Naive thymus-derived CD4-positive, alpha-beta T cell (primary cell): ENCODE data around the gene EDA. TPM values are rescaled to one million over a fixed set of nuclear protein-coding genes. Genes with fewer than 3 reads are reported as not detected.

Source experiments
- ATAC-seq: fragments of 150-1000 bp; cut with Tn5 transposase; 2 replicates; pipeline ENCODE4 v1.10.0; 2021; ENCODE audit warnings: mild to moderate bottlenecking, moderate library complexity
- CTCF ChIA-PET: fragments of 350-600 bp; sonication (Branson Sonifier 250); formaldehyde crosslinking; loops from one replicate; lab custom pipeline; 2021; ENCODE audit warnings: antibody characterized with exemption; lab: Charles Lee
- POLR2A ChIA-PET: fragments of 350-600 bp; sonication (Branson Sonifier 250); formaldehyde crosslinking; loops from one replicate; lab custom pipeline; 2021; ENCODE audit warnings: antibody characterized with exemption, inconsistent platforms; lab: Charles Lee
- DNase-seq, 9 donors: peaks; one replicate each; pipeline versions ENCODE4 v3.0.0 to v3.0.0-alpha.2; 2020 to 2022; ENCODE audit warnings: mixed read lengths in 1 of 9
- H3K27ac ChIP-seq: one replicate; pipeline ENCODE4 v1.7.0; 2013; ENCODE audit warnings: mild to moderate bottlenecking, low read depth, low read length, moderate library complexity
- H3K27me3 ChIP-seq, 2 donors: one replicate each; pipeline ENCODE4 v1.7.0; 2013; ENCODE audit warnings: low read length in 2 of 2, mild to moderate bottlenecking in 2 of 2, moderate library complexity in 2 of 2; ENCODE audit not compliant: control insufficient read depth in 2 of 2, insufficient read depth in 2 of 2
- H3K36me3 ChIP-seq, 3 experiments: 1 replicate in 2 of 3; 2 replicates in 1 of 3; pipeline ENCODE4 v1.7.0; 2013; ENCODE audit warnings: low read length in 3 of 3, mild to moderate bottlenecking in 3 of 3, moderate library complexity in 1 of 3; ENCODE audit not compliant: insufficient read depth in 3 of 3, control insufficient read depth in 2 of 3
- H3K4me1 ChIP-seq, 2 donors: one replicate each; pipeline ENCODE4 v1.7.0; 2013; ENCODE audit warnings: low read length in 2 of 2, mild to moderate bottlenecking in 2 of 2, moderate library complexity in 1 of 2; ENCODE audit not compliant: control insufficient read depth in 2 of 2, insufficient read depth in 2 of 2
- H3K4me3 ChIP-seq: 2 replicates; pipeline ENCODE4 v1.7.0; 2013; ENCODE audit warnings: mild to moderate bottlenecking, low read length
- H3K9me3 ChIP-seq, 3 experiments: 1 replicate in 2 of 3; 2 replicates in 1 of 3; pipeline ENCODE4 v1.7.0; 2013; ENCODE audit warnings: low read length in 3 of 3; ENCODE audit not compliant: control insufficient read depth in 2 of 3
- H3K27ac Mint-ChIP-seq, 9 donors: one replicate each; pipeline ENCODE4 v1.8.0; 2020 to 2022; ENCODE audit warnings: mixed read lengths in 9 of 9, mild to moderate bottlenecking in 8 of 9, moderate library complexity in 5 of 9, inconsistent platforms in 2 of 9
- H3K27me3 Mint-ChIP-seq, 5 donors: one replicate each; pipeline ENCODE4 v1.8.0; 2021 to 2022; ENCODE audit warnings: mixed read lengths in 5 of 5, mild to moderate bottlenecking in 1 of 5
- H3K36me3 Mint-ChIP-seq, 5 donors: one replicate each; pipeline ENCODE4 v1.8.0; 2020 to 2022; ENCODE audit warnings: mixed read lengths in 5 of 5, mild to moderate bottlenecking in 3 of 5, inconsistent platforms in 1 of 5
- H3K4me1 Mint-ChIP-seq, 7 donors: one replicate each; pipeline ENCODE4 v1.8.0; 2020 to 2022; ENCODE audit warnings: mixed read lengths in 7 of 7, mild to moderate bottlenecking in 3 of 7, inconsistent platforms in 1 of 7
- H3K4me3 Mint-ChIP-seq, 10 donors: one replicate each; pipeline ENCODE4 v1.8.0; 2020 to 2022; ENCODE audit warnings: mild to moderate bottlenecking in 10 of 10, mixed read lengths in 10 of 10, moderate library complexity in 6 of 10, inconsistent platforms in 2 of 10
- H3K9me3 Mint-ChIP-seq, 11 donors: one replicate each; pipeline ENCODE4 v1.8.0; 2020 to 2022; ENCODE audit warnings: mixed read lengths in 11 of 11, mild to moderate bottlenecking in 4 of 11, inconsistent platforms in 1 of 11, moderate library complexity in 1 of 11
- intact Hi-C, 2 donors: fragments of 100-400 bp; cut with micrococcal nuclease; formaldehyde crosslinking; loops; one replicate each; pipeline ENCODE4 v1.15.1; 2023
- polyA plus RNA-seq, 2 donors: library from polyadenylated mRNA; unstranded; fragments of 300-500 nt; fragmentation: Illumina TruSeq; gene quantifications; one replicate each; pipeline ENCODE4 v1.2.3, GENCODE V29; 2021
- total RNA-seq, 6 experiments: library from RNA in 5 of 6; stranded (reverse) in 5 of 6; gene quantifications; 1 replicate in 5 of 6; 2 replicates in 1 of 6; pipeline ENCODE4 v1.2.3 and lab custom pipeline; 2021 to 2026

EDA gene
- total and polyA plus RNA-seq, 7 experiments from 2014 or later: 1.1 to 14.3 (median 2.7) TPM

DNA sequence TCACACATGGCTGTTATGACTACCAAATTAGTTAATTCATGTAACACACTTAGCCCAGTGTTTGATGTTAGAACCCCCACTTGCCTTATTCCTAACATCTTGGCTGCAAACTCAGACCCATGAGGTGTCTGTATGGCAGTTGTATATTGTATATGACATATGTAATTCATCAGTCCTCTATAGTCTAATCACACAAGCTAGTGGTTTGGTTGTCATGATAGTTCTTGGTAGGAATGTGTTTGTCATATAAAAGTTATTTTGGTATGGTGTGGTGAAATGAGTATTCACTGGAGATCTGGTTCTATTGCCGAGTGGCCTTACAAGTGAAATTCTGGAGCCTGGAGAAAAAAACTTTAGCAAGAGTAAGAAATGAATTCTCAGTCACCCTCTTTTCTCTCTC is 284.6 kb downstream of the EDA start:
- Mint-ChIP-seq H3K4me1 (peaks cover 0 to 4% (median 0%) of the 10 kb centered on the region in 7 donors), H3K4me3 (no peak overlapping the region), H3K27ac (no peak overlapping the region), H3K36me3 (peaks cover 0 to 4% (median 0%) of the 10 kb centered on the region in 5 donors), H3K27me3 (peaks cover 0 to 4% (median 0%) of the 10 kb centered on the region in 5 donors), H3K9me3 (peaks cover 0 to 3% (median 0%) of the 10 kb centered on the region in 11 donors)
- no peak for DNase-seq
- no peak for ATAC-seq
- Histone ChIP-seq H3K9me3 (no peaks in the 10 kb centered on the region), H3K4me1 (no peaks in the 10 kb centered on the region), H3K36me3 (no peaks in the 10 kb centered on the region), H3K27ac (no peak overlapping the region), H3K27me3 (no peaks in the 10 kb centered on the region), H3K4me3 (no peak overlapping the region)
- CTCF ChIA-PET: no interaction called here
- intact Hi-C loops: no loop called here
- POLR2A ChIA-PET: no interaction called here

GRCh38 chrX:69906447-69906846 is 290.5 kb downstream of the EDA start:
- Histone ChIP-seq H3K9me3 (no peaks in the 10 kb centered on the region), H3K27me3 (no peaks in the 10 kb centered on the region), H3K4me1 (no peaks in the 10 kb centered on the region), H3K4me3 (no peak overlapping the region), H3K27ac (no peak overlapping the region), H3K36me3 (no peaks in the 10 kb centered on the region)
- Mint-ChIP-seq H3K27ac (no peak overlapping the region), H3K9me3 (peaks cover 0 to 5% (median 0%) of the 10 kb centered on the region in 11 donors), H3K4me1 (peaks cover 0 to 7% (median 0%) of the 10 kb centered on the region in 7 donors), H3K36me3 (peaks cover 0 to 4% (median 1%) of the 10 kb centered on the region in 5 donors), H3K27me3 (peaks cover 0 to 4% (median 0%) of the 10 kb centered on the region in 5 donors), H3K4me3 (no peak overlapping the region)
- DNase-seq (no peak), ATAC-seq (no peak)
- CTCF ChIA-PET: no interaction called here
- intact Hi-C loops: no loop called here
- POLR2A ChIA-PET: no interaction called here

GRCh38 chrX:69914781-69915180 is 298.9 kb downstream of the EDA start:
- intact Hi-C loops: no loop called here
- H3K9me3 Mint-ChIP-seq: peaks cover 0 to 10% (median 0%) of the 10 kb centered on the region in 11 donors
- no peaks in the 10 kb centered on the region for H3K4me1 Mint-ChIP-seq

DNA sequence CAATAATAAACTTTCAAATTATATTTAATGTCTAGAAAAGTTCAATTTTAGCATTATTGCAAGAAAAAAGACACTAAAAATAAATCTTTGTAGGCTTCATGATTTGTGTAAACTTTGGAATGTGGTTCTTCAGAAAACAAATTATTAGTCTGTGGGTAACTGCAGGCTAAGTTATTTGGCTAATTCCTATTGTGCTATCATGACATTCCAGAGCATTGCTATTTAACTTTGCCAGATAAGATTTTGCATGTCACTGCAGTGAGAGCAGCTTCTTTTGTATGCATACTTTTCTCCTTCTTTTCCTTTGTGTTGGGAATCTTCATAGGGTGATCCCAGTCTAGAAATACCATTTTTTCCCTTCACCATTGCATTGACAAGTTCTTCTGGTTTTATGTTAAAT is 303.8 kb downstream of the EDA start:
- H3K36me3 ChIP-seq: no peaks in the 10 kb centered on the region
- intact Hi-C loops: no loop called here
- Mint-ChIP-seq H3K36me3 (no peaks in the 10 kb centered on the region), H3K9me3 (peaks cover 0 to 9% (median 0%) of the 10 kb centered on the region in 11 donors), H3K27me3 (no peaks in the 10 kb centered on the region), H3K4me1 (no peaks in the 10 kb centered on the region), H3K27ac (no peak overlapping the region), H3K4me3 (no peak overlapping the region)
- H3K27ac ChIP-seq: no peak overlapping the region
- DNase-seq: no peak
- no peaks in the 10 kb centered on the region for H3K4me1 ChIP-seq
- no peaks in the 10 kb centered on the region for H3K9me3 ChIP-seq
- ChIA-PET POLR2A (no interaction called here), CTCF (no interaction called here)
- no peaks in the 10 kb centered on the region for H3K27me3 ChIP-seq
- no peak overlapping the region for H3K4me3 ChIP-seq
- ATAC-seq: no peak

More at GRCh38 chrX:69914781-69915180, 298.9 kb downstream of the EDA start:
- H3K27ac Mint-ChIP-seq: no peak overlapping the region
- DNase-seq (no peak), ATAC-seq (no peak)
- no peaks in the 10 kb centered on the region for H3K4me1 ChIP-seq
- no peaks in the 10 kb centered on the region for H3K27me3 Mint-ChIP-seq
- H3K27me3 ChIP-seq: no peaks in the 10 kb centered on the region
- no peaks in the 10 kb centered on the region for H3K36me3 ChIP-seq
- H3K9me3 ChIP-seq: no peaks in the 10 kb centered on the region
- no peak overlapping the region for H3K27ac ChIP-seq
- H3K36me3 Mint-ChIP-seq: peaks cover 0 to 4% (median 0%) of the 10 kb centered on the region in 5 donors
- H3K4me3 Mint-ChIP-seq: no peak overlapping the region
- CTCF ChIA-PET: no interaction called here
- POLR2A ChIA-PET: no interaction called here
- H3K4me3 ChIP-seq: no peak overlapping the region

DNA sequence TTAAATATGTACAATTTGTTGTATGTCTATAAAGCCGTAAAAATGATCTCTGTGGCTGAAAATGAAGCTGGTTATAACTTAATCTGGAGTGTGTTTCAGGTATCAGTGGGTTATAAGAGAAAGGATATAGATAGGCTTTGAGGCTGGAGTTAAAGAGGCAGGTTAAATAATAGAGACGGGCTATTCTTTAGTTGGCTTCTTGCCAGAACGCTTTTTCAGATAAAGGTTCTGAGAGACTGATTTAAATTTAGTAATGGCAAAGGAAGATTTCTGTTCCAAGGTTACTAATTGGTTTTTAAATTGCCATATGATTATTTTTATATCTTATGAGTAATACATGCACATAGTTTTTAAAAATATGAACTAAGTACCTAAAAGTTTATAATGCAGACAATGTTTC is 316.4 kb downstream of the EDA start:
- no peak overlapping the region for H3K27ac ChIP-seq
- Mint-ChIP-seq H3K27ac (no peak overlapping the region), H3K27me3 (no peaks in the 10 kb centered on the region), H3K4me1 (no peaks in the 10 kb centered on the region), H3K36me3 (peaks cover 0 to 5% (median 0%) of the 10 kb centered on the region in 5 donors), H3K4me3 (no peak overlapping the region), H3K9me3 (peaks cover 0 to 8% (median 2%) of the 10 kb centered on the region in 11 donors)
- ChIA-PET CTCF (no interaction called here), POLR2A (no interaction called here)
- H3K4me3 ChIP-seq: no peak overlapping the region
- intact Hi-C loops: no loop called here
- H3K9me3 ChIP-seq: no peaks in the 10 kb centered on the region
- no peaks in the 10 kb centered on the region for H3K36me3 ChIP-seq
- H3K27me3 ChIP-seq: no peaks in the 10 kb centered on the region
- DNase-seq (no peak), ATAC-seq (no peak)
- no peaks in the 10 kb centered on the region for H3K4me1 ChIP-seq

DNA sequence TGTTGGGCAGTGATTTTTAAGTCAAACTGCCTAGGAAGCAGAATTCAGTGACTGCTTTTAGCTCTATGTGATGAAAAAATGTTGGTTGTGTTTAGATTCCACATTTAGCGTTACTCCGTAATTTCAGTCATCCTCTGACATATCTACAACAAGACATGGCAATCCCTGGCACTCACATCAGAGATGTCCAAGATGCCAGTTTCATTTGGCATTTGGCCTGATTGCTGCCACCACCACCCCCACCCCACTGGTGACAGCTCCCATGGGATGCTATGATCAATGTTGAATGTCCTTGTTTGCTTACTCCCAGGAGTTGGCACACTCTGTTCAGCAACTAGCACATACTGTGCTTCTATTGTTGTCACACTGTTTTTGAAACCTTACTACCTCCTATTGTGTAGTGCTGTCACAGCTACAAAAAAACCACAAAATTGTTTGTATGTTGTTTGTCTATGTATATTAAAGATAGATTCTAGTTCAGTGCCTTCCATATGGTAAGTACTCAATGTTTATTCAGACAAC is 332.4 kb downstream of the EDA start:
- no peak for DNase-seq
- H3K4me3 Mint-ChIP-seq: no peak overlapping the region
- CTCF ChIA-PET: no interaction called here
- H3K9me3 Mint-ChIP-seq: peaks cover 0 to 6% (median 0%) of the 10 kb centered on the region in 11 donors
- POLR2A ChIA-PET: no interaction called here
- peaks cover 0 to 2% (median 0%) of the 10 kb centered on the region in 5 donors for H3K27me3 Mint-ChIP-seq
- no peaks in the 10 kb centered on the region for H3K36me3 ChIP-seq
- no peaks in the 10 kb centered on the region for H3K27me3 ChIP-seq
- H3K4me1 ChIP-seq: no peaks in the 10 kb centered on the region
- no peak overlapping the region for H3K4me3 ChIP-seq
- no peak overlapping the region for H3K27ac Mint-ChIP-seq
- ATAC-seq: no peak
- H3K36me3 Mint-ChIP-seq: no peaks in the 10 kb centered on the region
- no peaks in the 10 kb centered on the region for H3K4me1 Mint-ChIP-seq
- no peak overlapping the region for H3K27ac ChIP-seq
- intact Hi-C loops: no loop called here
- H3K9me3 ChIP-seq: no peaks in the 10 kb centered on the region

DNA sequence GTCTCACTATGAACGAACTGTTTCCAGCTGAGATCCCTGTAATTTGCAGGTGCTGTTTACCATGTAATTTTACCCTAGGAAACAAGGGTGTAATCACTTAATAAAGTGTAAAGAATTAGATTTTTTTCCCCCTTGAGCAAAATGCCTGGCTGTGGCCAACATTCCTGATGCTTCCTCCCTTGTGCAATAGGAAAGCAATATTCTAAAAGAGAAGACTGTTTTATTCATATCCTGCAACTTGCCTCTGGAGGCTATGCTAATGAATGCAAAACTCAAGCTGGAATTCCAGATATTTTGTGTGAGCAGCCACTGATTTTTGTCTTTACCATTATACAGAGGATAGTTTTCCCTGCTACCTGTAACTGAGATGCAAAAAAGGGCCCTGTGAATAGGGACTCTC is 335.8 kb downstream of the EDA start:
- H3K9me3 Mint-ChIP-seq: peaks cover 0 to 5% (median 0%) of the 10 kb centered on the region in 11 donors
- no peaks in the 10 kb centered on the region for H3K4me1 ChIP-seq
- H3K36me3 Mint-ChIP-seq: no peaks in the 10 kb centered on the region
- H3K27ac ChIP-seq: no peak overlapping the region
- no peaks in the 10 kb centered on the region for H3K27me3 Mint-ChIP-seq
- CTCF ChIA-PET: no interaction called here
- intact Hi-C loops: no loop called here
- no peak overlapping the region for H3K4me3 Mint-ChIP-seq
- ATAC-seq (no peak), DNase-seq (no peak)
- no peak overlapping the region for H3K27ac Mint-ChIP-seq
- H3K27me3 ChIP-seq: no peaks in the 10 kb centered on the region
- POLR2A ChIA-PET: no interaction called here
- H3K36me3 ChIP-seq: no peaks in the 10 kb centered on the region
- H3K9me3 ChIP-seq: no peaks in the 10 kb centered on the region
- H3K4me3 ChIP-seq: no peak overlapping the region
- peaks cover 0 to 3% (median 0%) of the 10 kb centered on the region in 7 donors for H3K4me1 Mint-ChIP-seq
